AG04450 (cell line): Measurements from ENCODE around the gene ZSCAN21. TPM values are rescaled to one million over a fixed set of nuclear protein-coding genes. Genes with fewer than 3 reads are reported as not detected.

Experiments
- CTCF ChIA-PET: fragments of 300-600, 350-600 bp; formaldehyde crosslinking; extraction: SDS; loops from one replicate; lab custom pipeline; 2022; ENCODE audit warnings: antibody characterized with exemption, inconsistent platforms; lab: Charles Lee
- POLR2A ChIA-PET: fragments of 350-600 bp; formaldehyde crosslinking; extraction: SDS; loops from one replicate; lab custom pipeline; 2021; ENCODE audit warnings: antibody characterized with exemption, inconsistent platforms; lab: Yijun Ruan, JAX
- DNase-seq: peaks from one replicate; pipeline ENCODE4 v3.0.0-alpha.2; 2011; ENCODE audit warnings: low read depth, low spot score
- H3K27ac ChIP-seq: one replicate; pipeline ENCODE4 v1.5.1; 2012; ENCODE audit warnings: low read depth, low read length, control low read depth
- H3K27me3 ChIP-seq: one replicate; pipeline ENCODE4 v1.6.0; 2012; ENCODE audit warnings: low read length; ENCODE audit not compliant: control insufficient read depth, insufficient read depth
- H3K4me3 ChIP-seq: 2 replicates; pipeline ENCODE4 v1.5.1; 2011; ENCODE audit warnings: mild to moderate bottlenecking, low read depth, low read length, control low read depth
- H3K9me3 ChIP-seq: 2 replicates; pipeline ENCODE4 v1.5.1; 2012; ENCODE audit warnings: low read length; ENCODE audit not compliant: control insufficient read depth, insufficient read depth
- polyA plus RNA-seq: library from polyadenylated mRNA; depleted of rRNA; stranded (reverse); fragments of >200 nt; gene quantifications from 2 replicates; pipeline ENCODE4 v1.2.3, GENCODE V29; 2011
- TF ChIP-seq, protein P1 (sequence below): IDR thresholded peaks from 2 replicates; pipeline ENCODE4 v1.5.1; 2011; ENCODE audit warnings: low read depth, low read length, control low read depth, inconsistent platforms

ZSCAN21 gene
- polyA plus RNA-seq, 1 experiment: 15.2 TPM

GRCh38 chr7:100015232-100016214 lies 34.1 kb upstream of the ZSCAN21 start, which contains the start of gene ZKSCAN1:
ZKSCAN1 (plus strand) TSS chr7:100015596; CDS start chr7:100023507, 7,911 bp downstream.
- TF ChIP-seq, protein P1, sequence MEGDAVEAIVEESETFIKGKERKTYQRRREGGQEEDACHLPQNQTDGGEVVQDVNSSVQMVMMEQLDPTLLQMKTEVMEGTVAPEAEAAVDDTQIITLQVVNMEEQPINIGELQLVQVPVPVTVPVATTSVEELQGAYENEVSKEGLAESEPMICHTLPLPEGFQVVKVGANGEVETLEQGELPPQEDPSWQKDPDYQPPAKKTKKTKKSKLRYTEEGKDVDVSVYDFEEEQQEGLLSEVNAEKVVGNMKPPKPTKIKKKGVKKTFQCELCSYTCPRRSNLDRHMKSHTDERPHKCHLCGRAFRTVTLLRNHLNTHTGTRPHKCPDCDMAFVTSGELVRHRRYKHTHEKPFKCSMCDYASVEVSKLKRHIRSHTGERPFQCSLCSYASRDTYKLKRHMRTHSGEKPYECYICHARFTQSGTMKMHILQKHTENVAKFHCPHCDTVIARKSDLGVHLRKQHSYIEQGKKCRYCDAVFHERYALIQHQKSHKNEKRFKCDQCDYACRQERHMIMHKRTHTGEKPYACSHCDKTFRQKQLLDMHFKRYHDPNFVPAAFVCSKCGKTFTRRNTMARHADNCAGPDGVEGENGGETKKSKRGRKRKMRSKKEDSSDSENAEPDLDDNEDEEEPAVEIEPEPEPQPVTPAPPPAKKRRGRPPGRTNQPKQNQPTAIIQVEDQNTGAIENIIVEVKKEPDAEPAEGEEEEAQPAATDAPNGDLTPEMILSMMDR: no peak
- peak within 1 kb of the TSS; percentile 78 for H3K27ac ChIP-seq
- H3K4me3 ChIP-seq: peak within 1 kb of the TSS; percentile 71
- no peaks in the 10 kb centered on the region; the same call in 1 of the 2 replicates for H3K9me3 ChIP-seq
- DNase-seq: peak; percentile 81
- POLR2A ChIA-PET: interaction anchor here (0.6 to 1.0 kb wide), 6 partner anchors 11 to 64 kb away, joined by 3 to 5 read pairs (median 3); partner anchors contain the start of gene ZSCAN21
- CTCF ChIA-PET: interaction anchor here (0.6 to 1.5 kb wide), 6 partner anchors 24 to 116 kb away, joined by 3 to 11 read pairs (median 4); no protein-coding TSS in a partner anchor
- H3K27me3 ChIP-seq: peaks cover 3% of the 10 kb centered on the region

DNA sequence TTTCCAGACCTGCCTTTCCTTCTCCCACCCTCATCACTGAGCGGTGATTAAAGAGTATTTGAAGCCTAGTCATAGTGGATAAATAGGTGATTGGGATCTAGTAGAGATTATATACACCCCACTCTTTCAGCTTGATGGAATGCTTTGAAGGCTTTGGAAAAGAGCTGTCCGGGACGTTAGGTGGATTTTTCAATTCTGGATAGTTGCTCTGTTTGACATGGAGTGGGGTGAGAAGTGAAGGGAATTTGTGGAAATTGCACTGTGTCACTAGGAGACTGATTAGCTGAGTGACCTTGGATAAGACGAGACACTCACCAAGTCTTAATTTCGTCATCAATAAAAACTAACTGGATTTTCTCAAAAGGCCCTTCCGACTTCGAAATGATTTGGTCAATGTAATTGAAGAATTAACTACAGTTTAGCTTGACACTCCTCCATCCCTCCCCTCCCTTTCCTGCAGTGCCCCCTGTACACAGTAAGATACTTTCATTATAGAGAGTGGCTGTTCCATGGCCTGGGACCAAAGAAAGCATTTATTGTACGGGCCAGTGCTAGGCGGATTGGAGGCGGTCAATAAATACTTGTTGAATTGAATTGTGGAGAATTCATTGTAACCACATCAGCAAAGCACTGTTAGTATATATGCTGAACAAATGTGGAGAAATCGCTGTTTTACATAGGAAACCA lies 33.2 kb upstream of the ZSCAN21 start:
- Histone ChIP-seq H3K4me3 (peak overlapping the region; percentile 71), H3K9me3 (no peaks in the 10 kb centered on the region; the same call in 1 of the 2 replicates), H3K27ac (peak overlapping the region; percentile 78), H3K27me3 (peaks cover 3% of the 10 kb centered on the region)
- TF ChIP-seq, protein P1: 0 out of 2 replicates have a peak, but pooled peaks have one; percentile 10
- ChIA-PET CTCF (interaction anchor here (0.6 to 1.8 kb wide), 5 partner anchors 9 to 371 kb away, joined by 3 to 7 read pairs (median 3); no protein-coding TSS in a partner anchor), POLR2A (interaction anchor here (0.7 kb wide), 1 partner anchor 34 kb away, joined by 3 read pairs; no protein-coding TSS in a partner anchor)
- no peak for DNase-seq

- Histone ChIP-seq H3K27me3 (no peaks in the 10 kb centered on the region), H3K4me3 (peak overlapping the region; percentile 0; the same call in 1 of the 2 replicates), H3K9me3 (no peaks in the 10 kb centered on the region; the same call in 1 of the 2 replicates), H3K27ac (no peak overlapping the region)
- CTCF ChIA-PET: interaction anchor here (0.8 to 2.0 kb wide), 5 partner anchors 23 to 67 kb away, joined by 3 to 8 read pairs (median 5); no protein-coding TSS in a partner anchor
- no peak for DNase-seq
- POLR2A ChIA-PET: no interaction called here
- TF ChIP-seq, protein P1: no peak
Observed at GRCh38 chr7:100017300-100017699, 32.3 kb upstream of the ZSCAN21 start.

DNA sequence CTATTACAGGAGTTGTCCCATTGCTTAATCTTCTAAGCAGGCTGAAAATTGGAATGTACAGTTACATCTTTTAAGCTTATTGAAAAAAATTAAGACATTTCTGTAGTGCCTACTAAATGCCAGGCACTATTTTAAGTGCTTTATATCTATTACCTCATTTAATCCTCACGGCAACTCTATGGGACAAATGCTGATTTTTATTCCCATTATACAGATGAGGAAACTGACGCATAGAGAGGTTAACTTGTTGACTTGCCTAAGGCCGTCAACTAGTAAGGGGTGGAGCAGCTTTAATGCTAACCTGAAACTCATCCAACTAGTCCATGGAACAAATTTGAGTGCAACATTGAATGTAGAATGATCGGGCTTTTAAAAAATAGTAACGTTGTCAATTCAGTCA lies 31.7 kb upstream of the ZSCAN21 start:
- CTCF ChIA-PET: interaction anchor here (0.8 to 2.0 kb wide), 5 partner anchors 24 to 68 kb away, joined by 3 to 8 read pairs (median 5); no protein-coding TSS in a partner anchor
- Histone ChIP-seq H3K9me3 (no peaks in the 10 kb centered on the region; the same call in 1 of the 2 replicates), H3K27me3 (no peaks in the 10 kb centered on the region), H3K4me3 (no peak overlapping the region), H3K27ac (no peak overlapping the region)
- no peak for DNase-seq
- POLR2A ChIA-PET: interaction anchor here (0.6 kb wide), 1 partner anchor 1100 kb away, joined by 4 read pairs; no protein-coding TSS in a partner anchor
- TF ChIP-seq, protein P1: no peak
